Caki2 (cell line): ENCODE results near the gene FNDC3A. TPM values are rescaled to one million over a fixed set of nuclear protein-coding genes. Genes with fewer than 3 reads are reported as not detected.
A peak's percentile ranks its signal among the peaks of the same experiment; 100 is the strongest.
"Not testable (repeated sequence)": the region's sequence is repeated elsewhere in the genome, so short reads cannot be mapped to it uniquely, and the experiment has no call there.

Experiments
- DNase-seq: peaks from one replicate; pipeline ENCODE4 v3.0.0-alpha.2; 2015; ENCODE audit warnings: low read depth
- in situ Hi-C: cut with HindIII; loops from 2 replicates; pipeline ENCODE4 v1.10.0; 2016; ENCODE audit warnings: low sequenced_read_pairs, low pct_unique_long_range_greater_than_20kb, mixed read lengths
- total RNA-seq: library from RNA; depleted of rRNA; stranded (reverse); fragments of >200 nt; shearing (Covaris generic); gene quantifications from 2 replicates; pipeline ENCODE4 v1.2.3, GENCODE V29; 2014; ENCODE audit warnings: low replicate concordance

FNDC3A gene
- total RNA-seq, 1 experiment from 2014 or later = 18.3 TPM

GRCh38 chr13:48969685-48970084 is 6.0 kb upstream of the FNDC3A start:
- DNase-seq = no peak
- in situ Hi-C loops = no loop called here

GRCh38 chr13:48973845-48974431 is 1.8 kb upstream of the FNDC3A start:
- in situ Hi-C loops = no loop called here
- no peak for DNase-seq

- in situ Hi-C loops = no loop called here
- peak; percentile 58 for DNase-seq
Measured at GRCh38 chr13:48975101-48975855, 434 bp upstream of the FNDC3A start.

- in situ Hi-C loops = no loop called here
- no peak for DNase-seq
Measured at GRCh38 chr13:48976576-48977285, 1.0 kb downstream of the FNDC3A start.

GRCh38 chr13:48977286-48977625 is 1.5 kb downstream of the FNDC3A start:
- DNase-seq = no peak
- in situ Hi-C loops = no loop called here

GRCh38 chr13:48977973-48978372 is 2.3 kb downstream of the FNDC3A start:
- DNase-seq = no peak
- in situ Hi-C loops = no loop called here

- DNase-seq = no peak
- in situ Hi-C loops = no loop called here
Measured at GRCh38 chr13:48978942-48979601, 3.4 kb downstream of the FNDC3A start.

- in situ Hi-C loops = no loop called here
- DNase-seq = no peak
Measured at GRCh38 chr13:48979892-48980291, 4.2 kb downstream of the FNDC3A start.

GRCh38 chr13:48983331-48983730 is 7.6 kb downstream of the FNDC3A start:
- in situ Hi-C loops = no loop called here
- DNase-seq = no peak

- in situ Hi-C loops = no loop called here
- DNase-seq = no peak
Measured at GRCh38 chr13:48985756-48986155, 10.0 kb downstream of the FNDC3A start.

- no peak for DNase-seq
- in situ Hi-C loops = no loop called here
Measured at GRCh38 chr13:48990900-48991299, 15.2 kb downstream of the FNDC3A start.

GRCh38 chr13:48993150-48993549 is 17.4 kb downstream of the FNDC3A start:
- in situ Hi-C loops = no loop called here
- no peak for DNase-seq

GRCh38 chr13:48994706-48995105 is 19.0 kb downstream of the FNDC3A start:
- DNase-seq = no peak
- in situ Hi-C loops = no loop called here

- DNase-seq = no peak
- in situ Hi-C loops = no loop called here
Measured at GRCh38 chr13:48998641-48999292, 23.1 kb downstream of the FNDC3A start.

- in situ Hi-C loops = no loop called here
- no peak for DNase-seq
Measured at GRCh38 chr13:49000247-49000646, 24.5 kb downstream of the FNDC3A start.

GRCh38 chr13:49018986-49019635 is 43.4 kb downstream of the FNDC3A start:
- in situ Hi-C loops, DNase-seq: not testable (repeated sequence)

GRCh38 chr13:49020328-49020727 is 44.6 kb downstream of the FNDC3A start:
- in situ Hi-C loops = no loop called here
- DNase-seq = no peak

- no peak for DNase-seq
- in situ Hi-C loops = no loop called here
Measured at GRCh38 chr13:49020940-49021553, 45.3 kb downstream of the FNDC3A start.
